Activated CD4-positive, alpha-beta T cell treated with anti-CD3 and anti-CD28 coated beads, Interleukin-2, amount 10 ng/mL, durations not matched to agents 24 days and 14 days (primary cell): Measurements from ENCODE around the gene EGR2. TPM values are rescaled to one million over a fixed set of nuclear protein-coding genes. Genes with fewer than 3 reads are reported as not detected.

Source experiments
- DNase-seq: peaks from one replicate; pipeline ENCODE4 v3.0.0; 2022
- H3K27ac Mint-ChIP-seq: one replicate; pipeline ENCODE4 v1.8.0; 2022; ENCODE audit warnings: mild to moderate bottlenecking, mixed read lengths
- H3K27me3 Mint-ChIP-seq: one replicate; pipeline ENCODE4 v1.8.0; 2022; ENCODE audit warnings: mixed read lengths
- H3K36me3 Mint-ChIP-seq: one replicate; pipeline ENCODE4 v1.8.0; 2022; ENCODE audit warnings: low read depth, mild to moderate bottlenecking, mixed read lengths
- H3K4me1 Mint-ChIP-seq: one replicate; pipeline ENCODE4 v1.8.0; 2021; ENCODE audit warnings: mixed read lengths
- H3K4me3 Mint-ChIP-seq: one replicate; pipeline ENCODE4 v1.8.0; 2022; ENCODE audit warnings: mild to moderate bottlenecking, moderate library complexity, mixed read lengths
- H3K9me3 Mint-ChIP-seq: one replicate; pipeline ENCODE4 v1.8.0; 2021; ENCODE audit warnings: mixed read lengths
- intact Hi-C: fragments of 100-400 bp; cut with micrococcal nuclease; formaldehyde crosslinking; loops from one replicate; pipeline ENCODE4 v1.15.1; 2023
- total RNA-seq: library from RNA; stranded (reverse); gene quantifications from 2 replicates; pipeline ENCODE4 v1.2.3, GENCODE V29; 2022

The EGR2 gene
- 178 and 201 TPM in 2 replicates for total RNA-seq

DNA sequence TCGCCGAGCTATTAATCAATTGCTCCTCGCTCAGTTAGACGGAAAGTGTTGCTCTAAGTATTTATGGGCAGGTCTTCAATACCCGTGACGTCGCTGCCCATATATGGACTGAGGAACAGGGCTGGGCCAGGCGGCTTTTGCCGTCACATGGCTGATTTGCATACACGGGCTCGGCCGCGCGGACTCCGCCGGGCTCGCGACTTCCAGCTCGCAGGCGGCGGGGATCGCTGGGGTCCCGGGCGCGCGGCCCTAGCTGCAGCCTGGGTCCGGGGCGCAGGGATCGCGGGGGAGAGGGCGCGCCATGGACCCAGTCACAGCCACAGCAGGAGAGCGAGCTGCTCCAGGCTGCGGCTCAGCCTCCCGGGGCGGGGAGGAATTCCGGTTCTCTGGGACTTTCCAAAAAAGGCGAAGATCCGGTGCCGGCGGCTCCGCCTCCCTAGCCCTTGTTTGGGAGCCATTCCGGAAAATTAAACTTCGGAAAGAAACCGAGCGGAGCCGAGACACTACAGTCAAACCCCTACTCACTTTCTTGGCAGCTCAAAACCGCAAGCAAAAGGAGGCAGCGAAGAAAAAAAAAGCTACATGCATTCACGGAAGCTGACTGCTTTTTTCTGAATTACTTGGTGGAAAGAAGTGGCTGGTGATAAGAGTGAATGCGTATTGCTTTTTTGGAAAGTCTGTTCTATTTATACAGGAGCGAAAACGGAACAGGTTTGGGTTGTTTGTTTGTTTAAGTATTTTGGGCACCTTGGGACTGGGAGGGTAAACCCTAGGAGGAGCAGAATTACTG, at the start of gene EGR2:
Gene EGR2 (minus strand): TSS at position 36 of the 790 bp plus-strand sequence. CDS start 337 bp downstream, outside the sequence.
- Mint-ChIP-seq H3K27me3 (peaks cover 30% of the 10 kb centered on the region), H3K4me1 (peaks cover 50% of the 10 kb centered on the region), H3K9me3 (no peaks in the 10 kb centered on the region), H3K27ac (peak within 1 kb of the TSS; percentile 100), H3K36me3 (peaks cover 47% of the 10 kb centered on the region), H3K4me3 (peak within 1 kb of the TSS; percentile 97)
- intact Hi-C loops, result loop anchor here (1.0 to 10.0 kb wide), 13 partner anchors 11 to 914 kb away; partner anchors contain the start of gene ARID5B
- DNase-seq, result peak; percentile 98

DNA sequence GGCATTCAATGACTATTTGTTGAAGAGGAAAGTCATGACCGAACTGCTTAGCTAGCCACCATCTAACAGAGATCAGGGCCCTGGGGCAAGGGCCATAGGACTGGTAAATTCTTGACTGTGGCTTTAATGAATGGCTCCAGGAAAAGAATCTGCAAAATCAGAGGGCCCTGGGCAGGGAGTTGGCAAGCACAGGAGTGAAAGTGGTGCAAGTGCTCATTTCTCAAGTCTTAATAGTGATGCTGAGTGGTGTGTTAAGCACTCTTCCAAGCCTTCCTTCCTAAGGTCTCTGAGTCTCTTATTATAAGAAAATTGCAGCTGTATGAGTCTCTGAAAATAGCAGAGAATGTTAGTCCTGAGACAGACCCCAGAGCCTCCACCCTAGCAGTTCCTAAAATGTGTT, 46.3 kb upstream of the EGR2 start:
- Mint-ChIP-seq H3K27ac (no peak overlapping the region), H3K27me3 (peaks cover 7% of the 10 kb centered on the region), H3K36me3 (peaks cover 2% of the 10 kb centered on the region), H3K9me3 (peaks cover 26% of the 10 kb centered on the region), H3K4me3 (no peak overlapping the region), H3K4me1 (peaks cover 38% of the 10 kb centered on the region)
- DNase-seq, result no peak
- intact Hi-C loops, result no loop called here

- peaks cover 4% of the 10 kb centered on the region for H3K27me3 Mint-ChIP-seq
- DNase-seq, result no peak
- no peak overlapping the region for H3K27ac Mint-ChIP-seq
- H3K9me3 Mint-ChIP-seq, result peaks cover 26% of the 10 kb centered on the region
- no peak overlapping the region for H3K4me3 Mint-ChIP-seq
- intact Hi-C loops, result no loop called here
- peaks cover 45% of the 10 kb centered on the region for H3K4me1 Mint-ChIP-seq
- peaks cover 2% of the 10 kb centered on the region for H3K36me3 Mint-ChIP-seq
Measured at GRCh38 chr10:62861507-62861906, 45.3 kb upstream of the EGR2 start.

DNA sequence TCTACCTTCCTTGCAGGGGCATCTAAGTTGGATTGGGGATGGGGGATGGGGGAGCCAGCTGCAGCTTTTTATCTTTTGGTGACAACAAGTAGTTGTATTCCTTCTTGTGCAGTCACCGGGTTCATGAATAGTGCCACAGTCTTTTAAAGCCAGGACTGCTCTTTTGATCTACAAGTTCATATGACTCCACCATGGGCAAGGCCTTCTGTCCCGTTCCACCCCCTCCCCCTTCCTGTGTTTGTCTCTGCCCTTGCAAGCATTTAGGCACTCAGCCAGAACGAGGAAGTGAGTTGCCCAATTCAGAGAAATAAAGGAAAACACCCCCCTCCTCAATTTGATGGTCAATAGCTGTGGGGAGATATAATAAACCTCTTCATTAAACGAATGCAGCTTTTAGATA, 44.8 kb upstream of the EGR2 start:
- intact Hi-C loops, result no loop called here
- Mint-ChIP-seq H3K4me3 (no peak overlapping the region), H3K27ac (peak overlapping the region; percentile 45), H3K27me3 (peaks cover 4% of the 10 kb centered on the region), H3K9me3 (peaks cover 26% of the 10 kb centered on the region), H3K4me1 (peaks cover 50% of the 10 kb centered on the region), H3K36me3 (peaks cover 2% of the 10 kb centered on the region)
- no peak for DNase-seq

GRCh38 chr10:62858364-62858763, 42.2 kb upstream of the EGR2 start:
- DNase-seq, result no peak
- Mint-ChIP-seq H3K27me3 (peaks cover 4% of the 10 kb centered on the region), H3K36me3 (peaks cover 2% of the 10 kb centered on the region), H3K4me1 (peaks cover 60% of the 10 kb centered on the region), H3K27ac (no peak overlapping the region), H3K4me3 (no peak overlapping the region), H3K9me3 (peaks cover 24% of the 10 kb centered on the region)
- intact Hi-C loops, result loop anchor here (5.0 to 10.0 kb wide), 3 partner anchors 594 to 956 kb away; partner anchors contain the start of genes ARID5B and RTKN2

DNA sequence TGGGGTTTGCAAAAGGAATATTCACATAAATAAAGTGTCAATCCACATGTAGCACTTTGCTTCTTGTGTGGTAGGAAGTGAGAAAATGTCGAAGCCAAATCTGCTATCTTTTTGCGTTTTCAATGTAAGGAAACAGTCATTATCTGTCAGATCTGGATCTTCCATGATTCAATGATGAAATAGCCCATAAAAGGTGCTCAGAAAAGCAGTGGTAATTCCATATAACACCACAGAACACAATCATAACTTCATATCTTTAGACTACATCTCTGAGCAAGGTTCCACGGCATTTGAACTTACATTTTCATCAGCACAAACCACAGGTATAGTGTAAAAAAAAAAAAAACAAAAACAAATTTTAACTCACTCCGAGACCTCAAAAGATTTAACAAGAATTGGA, 39.9 kb upstream of the EGR2 start:
- intact Hi-C loops, result loop anchor here (1.0 to 10.0 kb wide), 14 partner anchors 40 to 954 kb away; partner anchors contain the start of genes ARID5B, EGR2 and RTKN2
- DNase-seq, result peak; percentile 65
- H3K9me3 Mint-ChIP-seq, result peaks cover 10% of the 10 kb centered on the region
- peak overlapping the region; percentile 52 for H3K4me3 Mint-ChIP-seq
- H3K4me1 Mint-ChIP-seq, result peaks cover 65% of the 10 kb centered on the region
- H3K27ac Mint-ChIP-seq, result peak overlapping the region; percentile 85
- H3K36me3 Mint-ChIP-seq, result peaks cover 2% of the 10 kb centered on the region
- peaks cover 1% of the 10 kb centered on the region for H3K27me3 Mint-ChIP-seq

- H3K27me3 Mint-ChIP-seq, result no peaks in the 10 kb centered on the region
- H3K27ac Mint-ChIP-seq, result peak overlapping the region; percentile 90
- peak overlapping the region; percentile 69 for H3K4me3 Mint-ChIP-seq
- peaks cover 8% of the 10 kb centered on the region for H3K9me3 Mint-ChIP-seq
- intact Hi-C loops, result loop anchor here (1.0 to 10.0 kb wide), 9 partner anchors 9 to 803 kb away; partner anchors contain the start of gene RTKN2
- DNase-seq, result peak; percentile 82
- H3K36me3 Mint-ChIP-seq, result no peaks in the 10 kb centered on the region
- peaks cover 63% of the 10 kb centered on the region for H3K4me1 Mint-ChIP-seq
Measured at GRCh38 chr10:62853710-62854109, 37.5 kb upstream of the EGR2 start.

GRCh38 chr10:62852961-62853702, 37.0 kb upstream of the EGR2 start:
- Mint-ChIP-seq H3K4me3 (peak overlapping the region; percentile 69), H3K36me3 (no peaks in the 10 kb centered on the region), H3K4me1 (peaks cover 61% of the 10 kb centered on the region), H3K9me3 (peaks cover 13% of the 10 kb centered on the region), H3K27me3 (no peaks in the 10 kb centered on the region), H3K27ac (peak overlapping the region; percentile 90)
- intact Hi-C loops, result loop anchor here (1.0 to 10.0 kb wide), 9 partner anchors 9 to 802 kb away; partner anchors contain the start of gene RTKN2
- peak; percentile 76 for DNase-seq

GRCh38 chr10:62851442-62851841, 35.3 kb upstream of the EGR2 start:
- H3K9me3 Mint-ChIP-seq, result peaks cover 19% of the 10 kb centered on the region
- H3K4me1 Mint-ChIP-seq, result peaks cover 52% of the 10 kb centered on the region
- DNase-seq, result peak; percentile 68
- H3K4me3 Mint-ChIP-seq, result no peak overlapping the region
- H3K27me3 Mint-ChIP-seq, result no peaks in the 10 kb centered on the region
- peak overlapping the region; percentile 3 for H3K27ac Mint-ChIP-seq
- H3K36me3 Mint-ChIP-seq, result peaks cover 4% of the 10 kb centered on the region
- intact Hi-C loops, result loop anchor here (5.0 to 10.0 kb wide), 2 partner anchors 321 to 587 kb away; partner anchors contain the start of gene RTKN2

DNA sequence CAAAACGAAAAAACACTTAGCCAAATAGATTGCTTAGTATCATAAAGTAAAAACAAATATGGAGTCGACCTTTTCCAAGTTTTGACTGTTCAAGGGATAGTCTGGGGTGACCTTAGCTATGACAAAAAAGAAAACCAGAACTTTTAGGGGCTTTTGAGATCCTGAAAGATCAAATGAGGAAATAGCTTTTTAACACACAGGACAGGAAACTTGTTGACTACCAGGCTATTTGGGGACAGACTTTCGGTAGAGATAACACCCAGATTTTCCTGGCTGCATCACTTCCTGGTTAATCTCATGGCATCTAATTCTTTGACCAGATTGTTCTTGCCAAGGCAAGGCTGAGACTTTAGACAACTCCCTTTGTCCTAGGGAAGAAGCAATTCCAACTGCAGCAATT, 34.5 kb upstream of the EGR2 start:
- Mint-ChIP-seq H3K4me3 (no peak overlapping the region), H3K9me3 (peaks cover 19% of the 10 kb centered on the region), H3K27ac (peak overlapping the region; percentile 0), H3K4me1 (peaks cover 45% of the 10 kb centered on the region), H3K27me3 (no peaks in the 10 kb centered on the region), H3K36me3 (peaks cover 4% of the 10 kb centered on the region)
- intact Hi-C loops, result loop anchor here (5.0 to 10.0 kb wide), 2 partner anchors 322 to 586 kb away; partner anchors contain the start of gene RTKN2
- no peak for DNase-seq

- intact Hi-C loops, result no loop called here
- peaks cover 35% of the 10 kb centered on the region for H3K4me1 Mint-ChIP-seq
Measured at GRCh38 chr10:62847433-62847832, 31.3 kb upstream of the EGR2 start.

DNA sequence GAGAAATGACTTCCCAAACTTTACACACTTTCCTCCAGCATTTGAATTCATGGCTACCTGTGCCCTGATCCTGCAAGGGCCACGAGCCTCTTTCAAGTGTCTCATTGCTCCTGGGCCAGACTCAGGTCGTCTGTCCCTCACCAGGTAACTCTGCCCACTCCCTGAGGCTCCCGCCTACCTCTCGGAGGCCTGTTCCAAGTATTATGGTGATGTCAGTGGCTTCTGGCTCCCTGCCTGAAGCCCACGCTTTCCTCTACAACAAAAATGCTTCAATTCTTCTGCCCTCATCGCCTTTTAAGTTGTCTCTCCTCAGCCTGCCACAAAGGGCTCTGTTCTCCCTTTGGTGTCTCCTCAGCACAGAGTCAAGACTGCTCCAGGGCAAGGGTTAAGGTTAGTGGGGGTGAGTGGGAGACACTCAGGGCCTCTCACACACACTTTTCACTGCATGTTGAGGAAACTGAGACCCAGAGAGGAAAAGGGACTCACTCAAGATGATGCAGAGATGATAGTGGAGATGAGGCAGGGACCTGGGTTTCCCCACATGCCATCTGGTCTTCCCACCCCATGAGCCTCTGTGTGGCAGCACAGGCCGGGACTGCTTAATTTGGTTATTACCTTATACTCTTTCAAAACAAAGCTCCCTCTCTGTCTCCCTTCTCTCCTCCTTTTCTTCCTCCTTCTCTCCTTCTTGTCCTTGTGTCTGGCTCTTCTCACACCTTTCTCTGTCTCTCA, 28.3 kb upstream of the EGR2 start:
- Mint-ChIP-seq H3K9me3 (peaks cover 23% of the 10 kb centered on the region), H3K4me3 (peak overlapping the region; percentile 29), H3K27ac (peak overlapping the region; percentile 77), H3K36me3 (peaks cover 4% of the 10 kb centered on the region), H3K27me3 (peaks cover 11% of the 10 kb centered on the region), H3K4me1 (peaks cover 22% of the 10 kb centered on the region)
- intact Hi-C loops, result loop anchor here (1.0 kb wide), 1 partner anchor 9 kb away; no protein-coding TSS in a partner anchor
- no peak for DNase-seq

More at GRCh38 chr10:62847433-62847832, 31.3 kb upstream of the EGR2 start:
- DNase-seq, result no peak
- Mint-ChIP-seq H3K36me3 (peaks cover 4% of the 10 kb centered on the region), H3K27me3 (peaks cover 4% of the 10 kb centered on the region), H3K9me3 (peaks cover 22% of the 10 kb centered on the region), H3K27ac (no peak overlapping the region), H3K4me3 (no peak overlapping the region)

DNA sequence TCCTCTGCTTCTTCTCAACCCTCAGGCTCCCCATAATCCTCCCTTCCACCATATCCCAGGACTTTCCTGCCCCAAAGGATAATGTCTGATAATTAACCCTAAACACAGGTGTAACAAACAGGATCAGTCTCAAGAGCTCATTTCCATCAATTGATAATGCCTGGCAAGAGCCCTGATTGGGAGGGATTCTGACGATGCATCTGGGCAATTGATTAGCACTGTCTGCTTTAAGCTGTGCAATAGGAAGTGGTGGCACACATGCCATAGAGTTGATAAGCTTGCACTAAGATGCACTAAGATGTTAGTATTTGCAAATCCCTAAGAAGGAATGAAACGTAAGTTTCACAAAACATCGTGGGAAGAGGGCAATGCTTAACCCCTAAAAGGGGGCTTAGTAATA, 27.4 kb upstream of the EGR2 start:
- Mint-ChIP-seq H3K9me3 (peaks cover 18% of the 10 kb centered on the region), H3K4me1 (peaks cover 22% of the 10 kb centered on the region), H3K4me3 (no peak overlapping the region), H3K27me3 (peaks cover 15% of the 10 kb centered on the region), H3K27ac (no peak overlapping the region), H3K36me3 (peaks cover 4% of the 10 kb centered on the region)
- intact Hi-C loops, result no loop called here
- no peak for DNase-seq
